Bronchus fibroblast of lung (primary cell): ENCODE data around the gene VAT1L. TPM values are rescaled to one million over a fixed set of nuclear protein-coding genes. Genes with fewer than 3 reads are reported as not detected.

Experiments used
- total RNA-seq: library from RNA; depleted of rRNA; stranded (reverse); fragments of >200 nt; gene quantifications from 2 replicates; pipeline ENCODE4 v1.2.3, GENCODE V29; 2015

VAT1L gene, protein sequence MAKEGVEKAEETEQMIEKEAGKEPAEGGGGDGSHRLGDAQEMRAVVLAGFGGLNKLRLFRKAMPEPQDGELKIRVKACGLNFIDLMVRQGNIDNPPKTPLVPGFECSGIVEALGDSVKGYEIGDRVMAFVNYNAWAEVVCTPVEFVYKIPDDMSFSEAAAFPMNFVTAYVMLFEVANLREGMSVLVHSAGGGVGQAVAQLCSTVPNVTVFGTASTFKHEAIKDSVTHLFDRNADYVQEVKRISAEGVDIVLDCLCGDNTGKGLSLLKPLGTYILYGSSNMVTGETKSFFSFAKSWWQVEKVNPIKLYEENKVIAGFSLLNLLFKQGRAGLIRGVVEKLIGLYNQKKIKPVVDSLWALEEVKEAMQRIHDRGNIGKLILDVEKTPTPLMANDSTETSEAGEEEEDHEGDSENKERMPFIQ
- 7.6 and 8.7 TPM in 2 replicates for total RNA-seq

DNA sequence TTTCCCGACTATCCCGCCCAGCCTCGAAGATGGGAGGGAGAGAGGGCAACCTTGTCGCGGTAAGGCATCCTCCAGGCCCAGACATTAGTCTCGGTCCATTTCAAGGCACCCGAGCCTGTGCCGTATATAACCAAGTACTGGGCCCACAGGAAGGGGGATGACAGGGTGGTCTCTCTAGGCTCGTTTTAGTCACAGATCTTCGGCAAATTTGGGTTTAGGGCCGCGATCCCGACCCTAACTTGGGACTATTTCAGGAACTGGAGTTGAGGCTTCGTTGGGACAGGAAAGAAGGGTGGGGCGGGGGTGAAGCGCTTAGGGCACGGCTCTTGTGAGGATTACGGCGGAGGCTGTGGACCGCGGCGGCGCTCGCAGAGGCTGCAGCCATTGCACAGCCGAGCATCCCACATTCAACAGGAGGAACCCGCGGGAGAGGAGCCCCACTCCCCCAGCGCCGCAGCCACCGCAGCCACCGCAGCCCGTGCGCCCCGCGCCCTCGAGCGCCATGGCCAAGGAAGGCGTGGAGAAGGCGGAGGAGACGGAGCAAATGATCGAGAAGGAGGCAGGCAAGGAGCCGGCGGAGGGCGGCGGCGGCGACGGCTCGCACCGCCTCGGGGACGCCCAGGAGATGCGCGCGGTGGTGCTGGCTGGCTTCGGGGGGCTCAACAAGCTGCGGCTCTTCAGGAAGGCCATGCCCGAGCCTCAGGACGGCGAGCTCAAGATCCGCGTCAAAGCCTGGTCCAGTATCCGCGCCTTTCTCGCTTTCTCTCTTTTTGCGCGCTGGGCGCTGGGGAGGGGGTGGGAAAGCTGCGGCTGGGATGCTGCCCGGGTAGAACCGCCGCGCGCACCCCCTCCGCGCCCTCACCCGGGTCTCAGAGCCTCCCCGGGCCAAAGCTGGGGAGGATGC is at the start of gene VAT1L:
TSS of gene VAT1L (plus strand) at position 384 of the 904 bp plus-strand sequence. CDS start at position 503, 119 bp downstream.

DNA sequence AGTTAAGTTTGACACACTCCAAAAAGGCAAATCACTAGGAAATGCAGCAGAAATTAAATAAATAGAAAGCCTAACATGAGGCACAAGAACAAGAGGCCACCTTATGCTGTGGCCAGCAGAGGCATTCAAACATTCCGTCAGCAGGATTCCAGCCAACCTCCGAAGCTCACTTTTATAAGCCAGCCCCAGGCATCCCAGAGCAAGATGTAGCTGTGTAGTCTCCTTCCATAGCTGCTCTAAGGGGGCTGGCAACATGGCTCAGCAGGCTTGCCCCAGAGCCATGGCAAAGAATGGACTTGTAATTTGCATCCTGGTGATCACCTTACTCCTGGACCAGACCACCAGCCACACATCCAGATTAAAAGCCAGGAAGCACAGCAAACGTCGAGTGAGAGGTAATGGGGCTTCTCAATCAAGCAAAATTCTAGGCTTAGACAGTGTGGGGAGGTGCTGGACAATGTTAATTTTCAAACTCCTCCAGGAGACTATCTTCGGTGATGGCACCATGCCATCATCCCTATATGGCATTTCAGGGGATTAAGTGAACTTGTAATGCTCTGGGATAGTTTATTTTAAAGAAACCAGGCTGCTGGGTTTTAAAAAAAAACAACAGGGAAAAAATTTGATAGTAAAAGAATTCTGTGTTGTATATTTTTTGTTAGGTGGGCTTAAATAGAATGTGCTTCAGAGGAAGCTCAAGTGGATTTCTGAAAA is 234.1 kb downstream of the VAT1L start, which contains the start of gene CLEC3A:
TSS of gene CLEC3A (plus strand) at position 202 of the 714 bp plus-strand sequence. CDS start at position 281, 79 bp downstream.

Other genes with a start within 250 kb of the VAT1L start
- gene NUDT7, start 66.0 kb upstream of the VAT1L start, total RNA-seq: 8.7 and 11.1 TPM in 2 replicates
- gene CLEC3A, start 234.0 kb downstream of the VAT1L start, total RNA-seq: not detected in 2 replicates